ENCODE results near the gene DAPP1. TPM values are rescaled to one million over a fixed set of nuclear protein-coding genes. Genes with fewer than 3 reads are reported as not detected.
A peak's percentile ranks its signal among the peaks of the same experiment; 100 is the strongest.

The DAPP1 gene
- total RNA-seq, 1 experiment from 2014 or later = not detected

DNA sequence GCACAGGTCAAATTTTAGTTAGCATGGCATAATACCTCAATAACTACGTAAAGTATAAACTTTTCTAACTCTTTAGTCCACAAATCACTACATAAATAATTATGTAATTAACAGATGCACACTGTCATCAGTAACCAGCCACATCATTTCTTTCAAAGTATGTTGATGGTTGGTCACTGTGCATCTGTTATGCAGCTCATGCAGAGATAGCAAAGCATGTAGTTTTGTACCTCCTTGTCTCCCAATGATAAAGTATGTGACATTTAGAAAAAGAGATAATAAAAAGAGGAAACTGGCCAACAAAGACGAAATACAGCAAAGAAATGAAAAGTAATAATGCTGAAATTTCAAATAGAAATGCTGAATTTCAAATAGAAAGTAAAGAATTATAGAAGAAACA is 74.7 kb downstream of the DAPP1 start (continued):
- TF ChIP-seq, protein P1, sequence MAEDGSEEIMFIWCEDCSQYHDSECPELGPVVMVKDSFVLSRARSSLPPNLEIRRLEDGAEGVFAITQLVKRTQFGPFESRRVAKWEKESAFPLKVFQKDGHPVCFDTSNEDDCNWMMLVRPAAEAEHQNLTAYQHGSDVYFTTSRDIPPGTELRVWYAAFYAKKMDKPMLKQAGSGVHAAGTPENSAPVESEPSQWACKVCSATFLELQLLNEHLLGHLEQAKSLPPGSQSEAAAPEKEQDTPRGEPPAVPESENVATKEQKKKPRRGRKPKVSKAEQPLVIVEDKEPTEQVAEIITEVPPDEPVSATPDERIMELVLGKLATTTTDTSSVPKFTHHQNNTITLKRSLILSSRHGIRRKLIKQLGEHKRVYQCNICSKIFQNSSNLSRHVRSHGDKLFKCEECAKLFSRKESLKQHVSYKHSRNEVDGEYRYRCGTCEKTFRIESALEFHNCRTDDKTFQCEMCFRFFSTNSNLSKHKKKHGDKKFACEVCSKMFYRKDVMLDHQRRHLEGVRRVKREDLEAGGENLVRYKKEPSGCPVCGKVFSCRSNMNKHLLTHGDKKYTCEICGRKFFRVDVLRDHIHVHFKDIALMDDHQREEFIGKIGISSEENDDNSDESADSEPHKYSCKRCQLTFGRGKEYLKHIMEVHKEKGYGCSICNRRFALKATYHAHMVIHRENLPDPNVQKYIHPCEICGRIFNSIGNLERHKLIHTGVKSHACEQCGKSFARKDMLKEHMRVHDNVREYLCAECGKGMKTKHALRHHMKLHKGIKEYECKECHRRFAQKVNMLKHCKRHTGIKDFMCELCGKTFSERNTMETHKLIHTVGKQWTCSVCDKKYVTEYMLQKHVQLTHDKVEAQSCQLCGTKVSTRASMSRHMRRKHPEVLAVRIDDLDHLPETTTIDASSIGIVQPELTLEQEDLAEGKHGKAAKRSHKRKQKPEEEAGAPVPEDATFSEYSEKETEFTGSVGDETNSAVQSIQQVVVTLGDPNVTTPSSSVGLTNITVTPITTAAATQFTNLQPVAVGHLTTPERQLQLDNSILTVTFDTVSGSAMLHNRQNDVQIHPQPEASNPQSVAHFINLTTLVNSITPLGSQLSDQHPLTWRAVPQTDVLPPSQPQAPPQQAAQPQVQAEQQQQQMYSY (CRISPR knock-in tag; IDR thresholded peaks at IDR 0.05) = no peak
- TF ChIP-seq, protein P2, sequence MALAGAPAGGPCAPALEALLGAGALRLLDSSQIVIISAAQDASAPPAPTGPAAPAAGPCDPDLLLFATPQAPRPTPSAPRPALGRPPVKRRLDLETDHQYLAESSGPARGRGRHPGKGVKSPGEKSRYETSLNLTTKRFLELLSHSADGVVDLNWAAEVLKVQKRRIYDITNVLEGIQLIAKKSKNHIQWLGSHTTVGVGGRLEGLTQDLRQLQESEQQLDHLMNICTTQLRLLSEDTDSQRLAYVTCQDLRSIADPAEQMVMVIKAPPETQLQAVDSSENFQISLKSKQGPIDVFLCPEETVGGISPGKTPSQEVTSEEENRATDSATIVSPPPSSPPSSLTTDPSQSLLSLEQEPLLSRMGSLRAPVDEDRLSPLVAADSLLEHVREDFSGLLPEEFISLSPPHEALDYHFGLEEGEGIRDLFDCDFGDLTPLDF (CRISPR knock-in tag; IDR thresholded peaks at IDR 0.05) = no peak
- TF ChIP-seq CBFB (CRISPR knock-in tag; IDR thresholded peaks at IDR 0.05; ENCODE audit: low read depth) = no peak
- TF ChIP-seq NFATC4 (CRISPR knock-in tag; IDR thresholded peaks at IDR 0.05) = no peak
- TF ChIP-seq, protein P3, sequence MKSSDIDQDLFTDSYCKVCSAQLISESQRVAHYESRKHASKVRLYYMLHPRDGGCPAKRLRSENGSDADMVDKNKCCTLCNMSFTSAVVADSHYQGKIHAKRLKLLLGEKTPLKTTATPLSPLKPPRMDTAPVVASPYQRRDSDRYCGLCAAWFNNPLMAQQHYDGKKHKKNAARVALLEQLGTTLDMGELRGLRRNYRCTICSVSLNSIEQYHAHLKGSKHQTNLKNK (CRISPR knock-in tag; IDR thresholded peaks at IDR 0.05) = no peak
- no peak for TF ChIP-seq TEAD1 (CRISPR knock-in tag; IDR thresholded peaks at IDR 0.05)
- TF ChIP-seq, protein P4, sequence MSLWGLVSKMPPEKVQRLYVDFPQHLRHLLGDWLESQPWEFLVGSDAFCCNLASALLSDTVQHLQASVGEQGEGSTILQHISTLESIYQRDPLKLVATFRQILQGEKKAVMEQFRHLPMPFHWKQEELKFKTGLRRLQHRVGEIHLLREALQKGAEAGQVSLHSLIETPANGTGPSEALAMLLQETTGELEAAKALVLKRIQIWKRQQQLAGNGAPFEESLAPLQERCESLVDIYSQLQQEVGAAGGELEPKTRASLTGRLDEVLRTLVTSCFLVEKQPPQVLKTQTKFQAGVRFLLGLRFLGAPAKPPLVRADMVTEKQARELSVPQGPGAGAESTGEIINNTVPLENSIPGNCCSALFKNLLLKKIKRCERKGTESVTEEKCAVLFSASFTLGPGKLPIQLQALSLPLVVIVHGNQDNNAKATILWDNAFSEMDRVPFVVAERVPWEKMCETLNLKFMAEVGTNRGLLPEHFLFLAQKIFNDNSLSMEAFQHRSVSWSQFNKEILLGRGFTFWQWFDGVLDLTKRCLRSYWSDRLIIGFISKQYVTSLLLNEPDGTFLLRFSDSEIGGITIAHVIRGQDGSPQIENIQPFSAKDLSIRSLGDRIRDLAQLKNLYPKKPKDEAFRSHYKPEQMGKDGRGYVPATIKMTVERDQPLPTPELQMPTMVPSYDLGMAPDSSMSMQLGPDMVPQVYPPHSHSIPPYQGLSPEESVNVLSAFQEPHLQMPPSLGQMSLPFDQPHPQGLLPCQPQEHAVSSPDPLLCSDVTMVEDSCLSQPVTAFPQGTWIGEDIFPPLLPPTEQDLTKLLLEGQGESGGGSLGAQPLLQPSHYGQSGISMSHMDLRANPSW (CRISPR knock-in tag; conservative IDR thresholded peaks at IDR 0.05; ENCODE audit: low read depth) = no peak
- TF ChIP-seq RORB (CRISPR knock-in tag; IDR thresholded peaks at IDR 0.05) = no peak
- TF ChIP-seq NFE2L1 (CRISPR knock-in tag; IDR thresholded peaks at IDR 0.05) = no peak
- no peak for TF ChIP-seq ZNF219 (CRISPR knock-in tag; IDR thresholded peaks at IDR 0.05; ENCODE audit: borderline replicate concordance)
- TF ChIP-seq JAZF1 (CRISPR knock-in tag; IDR thresholded peaks at IDR 0.05) = no peak
- TF ChIP-seq ZNF396 (CRISPR knock-in tag; IDR thresholded peaks at IDR 0.05; ENCODE audit: borderline replicate concordance) = no peak

DNA sequence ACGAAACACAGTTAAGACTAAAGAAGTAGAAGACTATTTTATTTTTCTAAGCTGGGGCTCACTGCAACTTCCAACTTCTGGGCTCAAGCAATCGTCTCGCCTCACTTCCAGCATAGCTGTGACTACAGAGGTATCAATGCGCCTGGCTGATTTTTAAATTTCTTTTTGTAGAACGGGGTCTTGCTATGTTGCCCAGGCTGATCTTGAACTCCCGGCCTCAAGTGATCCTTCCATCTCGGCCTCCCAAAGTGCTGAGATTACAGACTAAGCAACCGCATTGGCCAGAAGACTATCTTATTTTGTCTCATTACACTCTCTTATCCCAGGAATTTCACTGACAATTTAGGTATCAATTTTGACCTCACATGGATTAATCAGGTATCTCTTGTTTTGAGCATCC is 76.4 kb downstream of the DAPP1 start:
- Mint-ChIP-seq H3K36me3 (no peaks in the 10 kb centered on the region), H3K4me1 (peaks cover 9% of the 10 kb centered on the region), H3K27ac (0 out of 2 replicates have a peak overlapping the region, but pooled peaks have one; percentile 6), H3K9me3 (no peaks in the 10 kb centered on the region), H3K4me3 (peak overlapping the region; percentile 94), H3K27me3 (ENCODE audit: low read depth) (no peaks in the 10 kb centered on the region)
- DNase-seq (ENCODE audit: low spot score) = no peak
- ChIA-PET POLR2A (no interaction called here), CTCF (no interaction called here)
- TF ChIP-seq ATF1 (CRISPR knock-in tag; IDR thresholded peaks at IDR 0.05) = no peak
- no peak for ATAC-seq

DNA sequence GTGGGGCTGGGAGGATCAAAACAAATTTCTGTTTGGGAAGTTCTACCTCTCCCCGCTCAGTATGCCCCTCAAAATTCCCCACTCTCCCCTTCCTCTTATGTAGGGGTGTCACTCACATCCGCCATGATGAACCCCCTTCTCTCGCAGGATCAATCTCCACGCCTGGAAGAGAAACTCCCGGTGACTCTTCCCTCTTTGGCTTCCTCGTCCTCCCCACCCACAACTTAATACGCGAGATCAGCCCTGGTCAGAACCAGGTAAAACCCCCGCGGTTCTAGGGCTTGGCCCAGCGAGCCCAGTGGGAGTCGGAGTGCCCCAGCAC is 77.2 kb downstream of the DAPP1 start:
- POLR2A ChIA-PET = interaction anchor here (1.1 to 1.4 kb wide), 3 partner anchors 53 to 57 kb away, joined by 8 to 10 read pairs (median 9); partner anchors contain the start of genes DNAJB14 and H2AZ1
- Mint-ChIP-seq H3K27me3 (ENCODE audit: low read depth) (no peaks in the 10 kb centered on the region), H3K36me3 (no peaks in the 10 kb centered on the region), H3K4me1 (peaks cover 9% of the 10 kb centered on the region), H3K9me3 (no peaks in the 10 kb centered on the region), H3K4me3 (peak overlapping the region; percentile 94), H3K27ac (peak overlapping the region; percentile 60; the same call in 1 of the 2 replicates)
- CTCF ChIA-PET = interaction anchor here (0.7 to 1.3 kb wide), 5 partner anchors 55 to 218 kb away, joined by 3 to 6 read pairs (median 3); no protein-coding TSS in a partner anchor
- ATAC-seq (no peak), DNase-seq (ENCODE audit: low spot score) (no peak)
- no peak for TF ChIP-seq TEAD1 (CRISPR knock-in tag; IDR thresholded peaks at IDR 0.05)
- no peak for TF ChIP-seq ZNF263 (CRISPR knock-in tag; IDR thresholded peaks at IDR 0.05; ENCODE audit: low read depth)
- no peak for TF ChIP-seq GABPB1 (CRISPR knock-in tag; IDR thresholded peaks at IDR 0.05)
- no peak for TF ChIP-seq ATF1 (CRISPR knock-in tag; IDR thresholded peaks at IDR 0.05)
